Glomerular visceral epithelial cell (primary cell): ENCODE data around the gene ATF7IP.
"Not testable (repeated sequence)": the region's sequence is repeated elsewhere in the genome, so short reads cannot be mapped to it uniquely, and the experiment has no call there.

Experiments
- DNase-seq: peaks from one replicate; pipeline ENCODE4 v3.0.0-alpha.2; 2016; ENCODE audit errors: extremely low spot score

Gene ATF7IP

GRCh38 chr12:14379508-14379907 lies 14.0 kb downstream of the ATF7IP start:
- DNase-seq: no peak

- peak; percentile 85 for DNase-seq
Measured at GRCh38 chr12:14384783-14385638, 19.5 kb downstream of the ATF7IP start.

DNA sequence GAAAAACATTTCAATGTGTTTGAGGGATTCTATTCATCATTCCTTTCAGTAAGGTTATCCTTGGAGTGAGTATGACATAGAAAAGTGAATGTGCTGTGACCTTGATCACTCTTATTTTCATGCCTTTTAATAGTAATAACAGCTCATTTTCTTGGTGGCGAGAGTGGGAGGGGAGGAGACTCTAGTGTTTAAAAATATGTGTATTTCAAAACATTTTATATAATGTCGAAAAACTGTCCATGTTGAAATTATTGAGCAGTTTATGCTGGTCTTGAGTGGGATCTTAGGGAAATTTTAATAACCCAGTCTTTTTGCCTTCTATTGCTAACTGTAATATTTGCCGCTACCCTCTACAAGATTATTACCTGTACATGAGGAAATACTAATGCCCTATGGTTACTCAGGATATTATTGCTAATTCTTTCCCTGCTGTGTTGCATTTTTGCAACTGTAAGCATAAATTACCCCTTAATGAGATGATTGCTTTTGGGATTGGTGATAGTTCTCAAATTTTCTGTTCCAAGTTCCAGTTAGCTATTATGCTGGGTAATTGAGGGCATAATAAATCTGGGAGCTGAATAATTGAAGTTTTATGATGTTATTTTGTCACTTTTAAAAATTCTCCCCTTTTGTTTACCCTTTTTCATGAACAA lies 21.9 kb downstream of the ATF7IP start:
- DNase-seq: no peak

DNA sequence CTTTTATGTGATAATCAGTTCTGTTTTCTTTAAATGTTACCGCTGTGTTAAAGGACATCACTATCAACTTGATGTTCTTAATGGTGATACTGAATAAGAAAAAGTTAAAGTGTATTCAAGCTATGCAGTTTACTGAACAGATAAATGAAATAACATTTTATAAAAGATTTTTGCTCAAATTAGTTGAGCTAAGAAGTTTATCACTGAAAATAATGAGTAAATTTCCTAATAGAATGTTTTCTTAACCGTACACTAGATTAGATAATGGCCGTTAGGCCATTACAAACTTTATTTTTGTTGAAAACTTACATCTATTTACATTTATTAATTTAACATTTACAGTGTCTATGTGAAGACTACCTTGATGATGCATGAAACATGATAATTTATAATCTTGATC lies 25.0 kb downstream of the ATF7IP start:
- DNase-seq: no peak

- no peak for DNase-seq
Measured at GRCh38 chr12:14390870-14391530, 25.5 kb downstream of the ATF7IP start.

- DNase-seq: no peak
Measured at GRCh38 chr12:14393751-14394150, 28.3 kb downstream of the ATF7IP start.

DNA sequence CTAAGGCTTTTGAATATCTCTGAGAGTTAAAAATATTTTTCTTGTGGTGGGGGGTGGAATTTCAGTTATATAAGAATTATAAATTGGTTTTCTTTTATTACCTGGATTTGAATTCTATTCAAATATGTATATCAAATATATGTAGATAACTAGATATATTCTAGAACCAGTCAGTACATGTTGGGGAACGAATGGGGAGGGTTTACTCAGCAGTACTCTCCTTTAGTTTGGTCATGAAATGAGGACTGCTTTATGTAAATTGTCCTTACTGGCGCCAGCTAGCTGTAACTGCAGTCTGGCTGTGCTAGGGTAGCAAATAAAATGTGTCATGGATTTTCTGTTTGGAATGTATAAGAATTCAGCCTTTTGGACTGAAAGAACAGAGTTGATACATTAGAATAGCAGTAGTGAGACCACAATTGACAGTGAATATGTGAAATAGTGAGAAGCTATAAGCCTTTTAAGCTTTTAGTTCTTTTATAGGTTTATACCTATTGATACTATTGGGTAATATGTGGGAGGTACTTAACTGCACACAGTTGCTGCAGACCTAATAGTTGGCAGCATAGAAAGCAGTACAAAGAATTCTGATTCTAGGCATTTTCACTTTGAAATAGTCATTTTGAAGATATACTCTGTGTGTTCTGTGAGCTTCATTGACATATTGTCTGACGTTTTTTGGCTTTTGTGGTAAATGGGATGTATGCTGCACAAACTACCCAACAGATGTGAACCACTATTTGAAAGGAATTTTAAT lies 29.0 kb downstream of the ATF7IP start:
- peak; percentile 70 for DNase-seq

GRCh38 chr12:14395074-14395778 lies 29.7 kb downstream of the ATF7IP start:
- no peak for DNase-seq

- DNase-seq: no peak
Measured at GRCh38 chr12:14396071-14396470, 30.6 kb downstream of the ATF7IP start.

DNA sequence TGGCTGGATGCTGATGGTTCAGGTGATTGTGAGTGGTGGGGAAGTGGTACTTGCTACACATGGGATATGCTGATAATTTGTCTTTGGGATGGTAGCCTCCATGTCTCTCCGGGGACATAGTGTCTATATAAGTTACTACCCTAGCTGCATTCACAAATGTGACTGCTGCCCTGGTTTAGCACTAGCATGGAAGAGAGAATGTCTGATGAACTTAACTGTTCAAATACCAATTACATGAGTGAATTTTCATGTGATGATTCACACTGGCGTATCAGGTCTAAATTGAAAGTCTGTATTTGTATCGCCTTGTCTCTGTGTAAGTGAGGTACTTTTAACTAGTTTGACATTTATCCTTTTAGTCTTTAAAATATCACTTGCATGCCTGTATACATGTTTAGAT lies 34.4 kb downstream of the ATF7IP start:
- DNase-seq: peak; percentile 46

DNA sequence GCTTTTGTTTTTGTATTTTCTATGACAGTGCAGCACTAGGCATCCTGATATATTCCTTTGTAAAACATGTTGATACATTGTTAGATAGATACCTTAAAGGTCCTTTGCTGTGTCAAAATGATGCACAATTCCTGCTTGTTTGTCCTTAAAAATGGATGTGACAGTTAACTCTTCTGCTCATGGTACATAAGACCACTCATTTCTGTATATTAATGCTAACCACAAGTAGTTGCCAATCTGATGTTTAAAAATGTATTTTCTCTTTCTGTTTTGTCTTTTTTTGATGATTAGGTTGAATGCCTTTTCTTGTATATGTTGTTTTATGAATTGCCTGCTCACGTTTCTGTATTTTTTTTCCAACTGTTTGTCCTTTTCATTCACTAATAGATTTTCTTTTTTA lies 35.1 kb downstream of the ATF7IP start:
- no peak for DNase-seq

GRCh38 chr12:14401267-14401666 lies 35.8 kb downstream of the ATF7IP start:
- DNase-seq: not testable (repeated sequence)

DNA sequence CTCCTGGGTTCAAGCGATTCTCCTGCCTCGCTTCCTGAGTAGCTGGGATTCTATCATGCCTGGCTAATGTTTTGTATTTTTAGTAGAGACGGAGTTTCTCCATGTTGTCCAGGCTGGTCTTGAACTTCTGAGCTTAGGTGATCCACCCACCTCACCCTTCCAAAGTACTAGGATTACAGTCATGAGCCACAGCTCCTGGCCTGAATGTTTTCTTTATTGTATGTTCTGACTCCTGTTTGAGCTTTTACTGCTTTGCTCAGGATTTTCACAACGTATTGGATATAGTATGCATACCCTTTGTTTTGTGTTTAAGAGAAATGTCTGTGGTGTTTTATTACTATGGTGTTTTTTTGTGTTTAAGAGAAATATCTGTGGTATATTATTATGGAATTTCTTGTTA lies 37.2 kb downstream of the ATF7IP start:
- no peak for DNase-seq

DNA sequence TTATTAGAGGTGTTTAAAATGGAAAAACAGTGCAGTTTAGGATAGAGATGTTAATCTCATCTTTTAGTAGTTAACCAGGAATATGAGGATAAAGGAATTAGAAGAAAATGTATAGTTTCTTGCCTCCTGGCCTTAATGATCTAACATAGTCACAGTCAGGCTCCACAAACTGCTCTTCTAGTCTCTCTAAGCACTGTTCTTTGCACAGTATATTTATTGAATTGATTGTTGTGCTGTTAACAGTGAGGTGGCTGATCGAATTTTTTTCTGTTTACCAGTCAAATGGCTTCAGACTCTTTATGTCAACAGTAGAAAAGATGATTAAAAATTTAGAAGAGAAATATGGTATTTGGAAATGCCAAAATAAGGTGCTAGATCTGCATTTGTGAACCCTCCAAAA lies 37.8 kb downstream of the ATF7IP start:
- no peak for DNase-seq

DNA sequence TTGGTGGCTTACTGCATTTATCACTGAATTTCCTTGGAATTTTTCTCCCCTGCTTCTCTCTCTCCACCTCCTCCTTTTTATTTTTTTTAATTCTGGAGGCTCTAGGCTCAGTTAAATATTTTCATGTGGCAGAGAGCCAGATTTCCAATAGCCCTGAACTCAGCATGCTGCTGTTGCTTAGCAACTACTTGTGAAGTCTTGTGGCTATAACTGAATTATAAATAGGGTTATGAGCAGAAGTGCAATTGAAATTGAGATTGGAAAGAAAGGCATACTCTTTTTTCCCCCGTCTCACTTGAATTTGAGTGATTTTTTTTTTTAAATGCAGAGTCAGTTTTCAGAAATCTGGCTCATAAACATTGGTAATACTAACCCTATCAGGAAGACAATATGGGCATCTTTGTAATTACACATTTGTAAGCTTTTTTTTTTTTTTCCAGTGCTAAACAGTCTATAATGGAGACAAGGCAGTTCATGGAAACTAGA lies 38.3 kb downstream of the ATF7IP start:
- DNase-seq: peak; percentile 82

GRCh38 chr12:14405407-14405806 lies 39.9 kb downstream of the ATF7IP start:
- not testable (repeated sequence) for DNase-seq

GRCh38 chr12:14408208-14408607 lies 42.7 kb downstream of the ATF7IP start:
- DNase-seq: peak; percentile 11

GRCh38 chr12:14410177-14410576 lies 44.7 kb downstream of the ATF7IP start:
- no peak for DNase-seq

DNA sequence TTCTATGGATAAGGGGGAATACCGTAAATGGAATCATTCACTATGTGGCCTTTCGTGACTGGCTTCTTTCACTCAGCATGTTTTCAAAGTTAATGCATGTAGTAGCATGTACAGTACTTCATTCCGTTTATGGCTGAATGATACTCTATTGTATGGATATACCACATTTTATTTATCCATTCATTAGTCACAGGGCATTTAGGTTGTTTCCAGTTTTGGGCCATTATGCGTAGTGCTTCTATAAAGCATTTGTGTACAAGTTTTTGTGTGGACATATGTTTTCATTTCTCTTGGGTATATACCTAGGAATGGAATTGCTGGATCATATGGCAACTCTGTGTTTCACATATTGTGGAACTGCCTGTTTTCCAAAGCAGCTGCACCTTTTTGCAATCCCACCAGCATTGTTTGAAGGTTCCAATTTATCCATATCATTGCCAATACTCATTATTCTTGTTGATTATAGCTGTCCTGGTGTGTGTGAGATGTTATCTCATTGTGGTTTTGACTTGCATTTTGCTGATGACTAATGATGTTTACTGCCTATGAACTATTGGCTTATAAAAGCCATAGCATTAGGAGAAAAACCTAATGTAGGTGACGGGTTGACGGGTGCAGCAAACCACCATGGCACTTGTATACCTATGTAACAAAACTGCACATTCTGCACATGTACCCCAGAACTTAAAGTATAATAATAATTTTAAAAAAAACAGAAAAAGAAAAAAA lies 45.5 kb downstream of the ATF7IP start:
- DNase-seq: no peak

GRCh38 chr12:14416658-14417057 lies 51.2 kb downstream of the ATF7IP start:
- peak; percentile 61 for DNase-seq
